Measurements from ENCODE around the gene DMD.
"Not testable (repeated sequence)": the region's sequence is repeated elsewhere in the genome, so short reads cannot be mapped to it uniquely, and the experiment has no call there.

The DMD gene

GRCh38 chrX:31420711-31421151 is 1790.6 kb downstream of the DMD start:
- no peak for TF ChIP-seq CTCF (IDR thresholded peaks at IDR 0.05; ENCODE audit: control insufficient read depth, extremely low read depth, insufficient read depth)
- H3K4me3 ChIP-seq (ENCODE audit: low read depth, low read length) = no peak overlapping the region
- no peak for DNase-seq (ENCODE audit: low read depth)

GRCh38 chrX:31420302-31420701 is 1791.0 kb downstream of the DMD start:
- DNase-seq (ENCODE audit: low read depth) = no peak
- no peak for TF ChIP-seq CTCF (IDR thresholded peaks at IDR 0.05; ENCODE audit: control insufficient read depth, extremely low read depth, insufficient read depth)
- H3K4me3 ChIP-seq (ENCODE audit: low read depth, low read length) = no peak overlapping the region

- TF ChIP-seq CTCF (IDR thresholded peaks at IDR 0.05; ENCODE audit: control insufficient read depth, extremely low read depth, insufficient read depth) = no peak
- no peak overlapping the region for H3K4me3 ChIP-seq (ENCODE audit: low read depth, low read length)
- no peak for DNase-seq (ENCODE audit: low read depth)
Observed at GRCh38 chrX:31397119-31397518, 1814.2 kb downstream of the DMD start.

GRCh38 chrX:31392513-31392912 is 1818.8 kb downstream of the DMD start:
- DNase-seq (ENCODE audit: low read depth) = no peak
- TF ChIP-seq CTCF (IDR thresholded peaks at IDR 0.05; ENCODE audit: control insufficient read depth, extremely low read depth, insufficient read depth) = no peak
- H3K4me3 ChIP-seq (ENCODE audit: low read depth, low read length) = no peak overlapping the region

- DNase-seq (ENCODE audit: low read depth) = no peak
- H3K4me3 ChIP-seq (ENCODE audit: low read depth, low read length) = no peak overlapping the region
- no peak for TF ChIP-seq CTCF (IDR thresholded peaks at IDR 0.05; ENCODE audit: control insufficient read depth, extremely low read depth, insufficient read depth)
Observed at GRCh38 chrX:31388946-31389345, 1822.4 kb downstream of the DMD start.

GRCh38 chrX:31384471-31384870 is 1826.9 kb downstream of the DMD start:
- DNase-seq (ENCODE audit: low read depth) = no peak
- no peak overlapping the region for H3K4me3 ChIP-seq (ENCODE audit: low read depth, low read length)
- TF ChIP-seq CTCF (IDR thresholded peaks at IDR 0.05; ENCODE audit: control insufficient read depth, extremely low read depth, insufficient read depth) = no peak

- TF ChIP-seq CTCF (IDR thresholded peaks at IDR 0.05; ENCODE audit: control insufficient read depth, extremely low read depth, insufficient read depth) = no peak
Observed at GRCh38 chrX:31383991-31384390, 1827.4 kb downstream of the DMD start.

GRCh38 chrX:31378973-31379372 is 1832.4 kb downstream of the DMD start:
- not testable (repeated sequence) for H3K4me3 ChIP-seq (ENCODE audit: low read depth, low read length); DNase-seq (ENCODE audit: low read depth)

More at GRCh38 chrX:31383991-31384390, 1827.4 kb downstream of the DMD start:
- no peak overlapping the region for H3K4me3 ChIP-seq (ENCODE audit: low read depth, low read length)
- DNase-seq (ENCODE audit: low read depth) = no peak

GRCh38 chrX:31377821-31378220 is 1833.5 kb downstream of the DMD start:
- not testable (repeated sequence) for H3K4me3 ChIP-seq (ENCODE audit: low read depth, low read length); DNase-seq (ENCODE audit: low read depth)
